ENCODE results near the gene CABLES1. TPM values are rescaled to one million over a fixed set of nuclear protein-coding genes. Genes with fewer than 3 reads are reported as not detected.

CABLES1 gene
- total and polyA plus RNA-seq, 2 of the 8 experiments (the other 6 are each of a cell fraction or from before 2014, with no cell fraction given) = 9.2 to 26.4 TPM

- peaks cover 4 to 12% (median 8%) of the 10 kb centered on the region in 4 experiments for H3K4me1 ChIP-seq (replicated peaks in 1 of 4; ENCODE audit: control insufficient read depth in 3 of 4, insufficient read depth in 4 of 4, low read length in 3 of 4)
- H4K91ac ChIP-seq (replicated peaks; ENCODE audit: insufficient read length, low read length) = no peak overlapping the region
- H3K23ac ChIP-seq (ENCODE audit: insufficient read length) = no peak overlapping the region
- no peak overlapping the region for H2BK12ac ChIP-seq (ENCODE audit: low read depth, low read length)
- H4K8ac ChIP-seq (ENCODE audit: extremely low read depth, insufficient read depth, low read length) = no peak overlapping the region
- no peak for FAIRE-seq
- WGBS, 2 experiments (ENCODE audit: extremely low coverage in 1 of 2, insufficient coverage in 1 of 2, insufficient read length in 1 of 2, insufficient replicate concordance in 2 of 2, low coverage in 1 of 2, low lambda C conversion rate in 2 of 2, missing lambda C conversion rate in 1 of 2) = 92% methylated on average over 5 of the region's 5 CpGs; no CpG with 5 or more reads in 1 of the 2 experiments
- no peak overlapping the region for H3K9ac ChIP-seq (replicated peaks in 1 of 4; ENCODE audit: extremely low read depth in 1 of 4, low read depth in 3 of 4, low read length in 3 of 4)
- H2BK15ac ChIP-seq (ENCODE audit: low read length) = no peak overlapping the region
- H2BK5ac ChIP-seq (ENCODE audit: low read depth, low read length) = no peak overlapping the region
- no peak overlapping the region for H3K14ac ChIP-seq (ENCODE audit: insufficient read length)
- no peak overlapping the region for H2AK5ac ChIP-seq (ENCODE audit: low read depth, low read length)
- no peaks in the 10 kb centered on the region for H3K9me3 ChIP-seq (ENCODE audit: insufficient read depth in 2 of 2, low read depth in 1 of 2, low read length in 1 of 2)
- H3K27me3 ChIP-seq (replicated peaks in 1 of 4; ENCODE audit: control insufficient read depth in 3 of 4, extremely low read depth in 1 of 4, insufficient read depth in 3 of 4, low read length in 3 of 4) = no peaks in the 10 kb centered on the region
- H3K56ac ChIP-seq (replicated peaks; ENCODE audit: insufficient read length, low read depth, low read length) = no peak overlapping the region
- H4K5ac ChIP-seq (ENCODE audit: insufficient read length, low read depth, low read length) = no peak overlapping the region
- H3K4ac ChIP-seq (replicated peaks; ENCODE audit: insufficient read length, low read depth, low read length) = no peak overlapping the region
- H3K4me2 ChIP-seq (ENCODE audit: insufficient read depth in 1 of 2, low read depth in 2 of 2, low read length in 2 of 2) = no peak overlapping the region
- no peaks in the 10 kb centered on the region; the same call in 1 of the 2 replicates for H3K79me1 ChIP-seq (ENCODE audit: low read depth, low read length)
- no peak overlapping the region for H2BK120ac ChIP-seq (replicated peaks; ENCODE audit: low read depth, low read length)
- no peaks in the 10 kb centered on the region for H3K23me2 ChIP-seq (ENCODE audit: low read depth, low read length)
- no peaks in the 10 kb centered on the region for H3K79me2 ChIP-seq (ENCODE audit: control insufficient read depth in 1 of 2, insufficient read depth in 2 of 2, low read length in 2 of 2)
- TF ChIP-seq KDM5A (IDR thresholded peaks at IDR 0.05; ENCODE audit: low read length) = no peak
- TF ChIP-seq, protein P1, sequence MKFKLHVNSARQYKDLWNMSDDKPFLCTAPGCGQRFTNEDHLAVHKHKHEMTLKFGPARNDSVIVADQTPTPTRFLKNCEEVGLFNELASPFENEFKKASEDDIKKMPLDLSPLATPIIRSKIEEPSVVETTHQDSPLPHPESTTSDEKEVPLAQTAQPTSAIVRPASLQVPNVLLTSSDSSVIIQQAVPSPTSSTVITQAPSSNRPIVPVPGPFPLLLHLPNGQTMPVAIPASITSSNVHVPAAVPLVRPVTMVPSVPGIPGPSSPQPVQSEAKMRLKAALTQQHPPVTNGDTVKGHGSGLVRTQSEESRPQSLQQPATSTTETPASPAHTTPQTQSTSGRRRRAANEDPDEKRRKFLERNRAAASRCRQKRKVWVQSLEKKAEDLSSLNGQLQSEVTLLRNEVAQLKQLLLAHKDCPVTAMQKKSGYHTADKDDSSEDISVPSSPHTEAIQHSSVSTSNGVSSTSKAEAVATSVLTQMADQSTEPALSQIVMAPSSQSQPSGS (IDR thresholded peaks at IDR 0.05; ENCODE audit: low read length) = no peak
- TF ChIP-seq RXRA (IDR thresholded peaks at IDR 0.05; ENCODE audit: insufficient read depth, low read depth, low read length) = no peak
- TF ChIP-seq CHD1 (IDR thresholded peaks at IDR 0.05; ENCODE audit: low read depth, low read length) = no peak
- TF ChIP-seq NRF1 (IDR thresholded peaks at IDR 0.05; ENCODE audit: low read depth, low read length) = no peak
- TF ChIP-seq, protein P2, sequence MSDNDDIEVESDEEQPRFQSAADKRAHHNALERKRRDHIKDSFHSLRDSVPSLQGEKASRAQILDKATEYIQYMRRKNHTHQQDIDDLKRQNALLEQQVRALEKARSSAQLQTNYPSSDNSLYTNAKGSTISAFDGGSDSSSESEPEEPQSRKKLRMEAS (IDR thresholded peaks at IDR 0.05) = no peak
- TF ChIP-seq CEBPB (IDR thresholded peaks at IDR 0.05; ENCODE audit: low read depth, low read length) = no peak
- no peak for TF ChIP-seq RAD21 (IDR thresholded peaks at IDR 0.05 in 1 of 2, conservative IDR thresholded peaks at IDR 0.05 in 1 of 2; ENCODE audit: low read depth in 2 of 2, low read length in 2 of 2)
- no peak for TF ChIP-seq MAFK (IDR thresholded peaks at IDR 0.05; ENCODE audit: low read depth, low read length)
- TF ChIP-seq RNF2 (IDR thresholded peaks at IDR 0.05; ENCODE audit: borderline replicate concordance, low read depth, low read length, missing control alignments, poor library complexity, severe bottlenecking) = no peak
- TF ChIP-seq SP4 (IDR thresholded peaks at IDR 0.05; ENCODE audit: low read length) = no peak
- DNase-seq (ENCODE audit: low read depth in 1 of 2, low spot score in 2 of 2) = no peak
- H3K18ac ChIP-seq (ENCODE audit: extremely low read depth, low read length) = no peak overlapping the region
- no peak overlapping the region for H2AFZ ChIP-seq (ENCODE audit: low read length)
- ChIA-PET POLR2A (ENCODE audit: partially characterized antibody) (no interaction called here), CTCF (ENCODE audit: partially characterized antibody) (interaction anchor here (1.3 to 3.5 kb wide), 3 partner anchors 10 to 27 kb away, joined by 3 to 15 read pairs (median 4); no protein-coding TSS in a partner anchor)
- peaks cover 0 to 21% (median 10%) of the 10 kb centered on the region in 4 experiments; a peak in 6 of 8 replicates for H3K36me3 ChIP-seq (ENCODE audit: control insufficient read depth in 2 of 4, insufficient read depth in 4 of 4, low read length in 3 of 4)
- H2BK20ac ChIP-seq (ENCODE audit: low read length) = no peak overlapping the region
- no peaks in the 10 kb centered on the region for H4K20me1 ChIP-seq (replicated peaks in 1 of 2; ENCODE audit: control insufficient read depth in 1 of 2, insufficient read depth in 2 of 2, low read length in 2 of 2)
- no peak overlapping the region for H3K27ac ChIP-seq (ENCODE audit: low read depth, low read length)
- no peak overlapping the region for H3K4me3 ChIP-seq (ENCODE audit: extremely low read depth in 1 of 4, insufficient read depth in 2 of 4, low read depth in 3 of 4, low read length in 4 of 4)
These were observed 99.3 kb downstream of the CABLES1 start for GRCh38 chr18:23234619-23235018.
